Neural crest cell (in vitro differentiated cells): Measurements from ENCODE around the gene PITPNM1. TPM values are rescaled to one million over a fixed set of nuclear protein-coding genes. Genes with fewer than 3 reads are reported as not detected.
A peak's percentile ranks its signal among the peaks of the same experiment; 100 is the strongest.
"Not testable (repeated sequence)": the region's sequence is repeated elsewhere in the genome, so short reads cannot be mapped to it uniquely, and the experiment has no call there.

Experiments used
- DNase-seq: peaks from one replicate; pipeline ENCODE4 v3.0.0; 2021; ENCODE audit warnings: low read depth, mixed read lengths, low spot score
- H3K27ac Mint-ChIP-seq: one replicate; pipeline ENCODE4 v1.8.0; 2021; ENCODE audit warnings: mild to moderate bottlenecking, mixed read lengths; ENCODE audit not compliant: unreplicated experiment
- H3K27me3 Mint-ChIP-seq: 2 replicates; pipeline ENCODE4 v1.8.0; 2021; ENCODE audit warnings: low read depth, mild to moderate bottlenecking, mixed read lengths
- H3K36me3 Mint-ChIP-seq: 2 replicates; pipeline ENCODE4 v1.8.0; 2021; ENCODE audit warnings: low read depth, mild to moderate bottlenecking, mixed read lengths
- H3K4me1 Mint-ChIP-seq: 2 replicates; pipeline ENCODE4 v1.8.0; 2021; ENCODE audit warnings: mixed read lengths
- H3K4me3 Mint-ChIP-seq: one replicate; pipeline ENCODE4 v1.8.0; 2021; ENCODE audit warnings: mild to moderate bottlenecking, mixed read lengths
- H3K9me3 Mint-ChIP-seq: 2 replicates; pipeline ENCODE4 v1.8.0; 2021; ENCODE audit warnings: mixed read lengths
- CTCF ChIP-seq: fragments of 200-600 bp; sonication (generic); conservative IDR thresholded peaks from 2 replicates; pipeline ENCODE4 v1.5.0; 2021; ENCODE audit warnings: antibody characterized with exemption, mild to moderate bottlenecking
- total RNA-seq: library from RNA; stranded (reverse); gene quantifications from 2 replicates; pipeline ENCODE4 v1.2.1, GENCODE V29; 2021

PITPNM1 gene
- total RNA-seq, 1 donor from 2014 or later = 109 TPM

GRCh38 chr11:67482827-67483798 is 22.1 kb downstream of the PITPNM1 start, which contains the start of gene AIP:
AIP (plus strand) TSS chr11:67483026; CDS start chr11:67483159, 133 bp downstream.
- H3K4me3 Mint-ChIP-seq = peak within 1 kb of the TSS; percentile 91
- H3K4me1 Mint-ChIP-seq = peaks cover 37% of the 10 kb centered on the region
- TF ChIP-seq CTCF = peak; percentile 30
- peak; percentile 97 for DNase-seq
- peaks cover 6% of the 10 kb centered on the region for H3K9me3 Mint-ChIP-seq
- peaks cover 3% of the 10 kb centered on the region for H3K27me3 Mint-ChIP-seq
- peak within 1 kb of the TSS; percentile 98 for H3K27ac Mint-ChIP-seq
- H3K36me3 Mint-ChIP-seq = peaks cover 7% of the 10 kb centered on the region

- H3K36me3 Mint-ChIP-seq = peaks cover 7% of the 10 kb centered on the region
- H3K9me3 Mint-ChIP-seq = peaks cover 6% of the 10 kb centered on the region
- H3K4me3 Mint-ChIP-seq = peak overlapping the region; percentile 91
- no peak overlapping the region for H3K27ac Mint-ChIP-seq
- no peak for DNase-seq
- peaks cover 3% of the 10 kb centered on the region for H3K27me3 Mint-ChIP-seq
- H3K4me1 Mint-ChIP-seq = peaks cover 38% of the 10 kb centered on the region
- TF ChIP-seq CTCF = no peak
Measured at GRCh38 chr11:67482275-67482826, 22.8 kb downstream of the PITPNM1 start.

GRCh38 chr11:67477344-67478050 is 27.7 kb downstream of the PITPNM1 start:
- H3K4me1 Mint-ChIP-seq, H3K27ac Mint-ChIP-seq, H3K27me3 Mint-ChIP-seq, H3K36me3 Mint-ChIP-seq, H3K9me3 Mint-ChIP-seq, DNase-seq, H3K4me3 Mint-ChIP-seq: not testable (repeated sequence)

- H3K4me1 Mint-ChIP-seq, H3K4me3 Mint-ChIP-seq, H3K9me3 Mint-ChIP-seq, H3K27me3 Mint-ChIP-seq, H3K36me3 Mint-ChIP-seq, H3K27ac Mint-ChIP-seq, DNase-seq: not testable (repeated sequence)
Measured at GRCh38 chr11:67476692-67477091, 28.5 kb downstream of the PITPNM1 start.

- peaks cover 9% of the 10 kb centered on the region for H3K4me1 Mint-ChIP-seq
- no peak overlapping the region for H3K27ac Mint-ChIP-seq
- DNase-seq = no peak
- H3K9me3 Mint-ChIP-seq = peaks cover 3% of the 10 kb centered on the region
- H3K4me3 Mint-ChIP-seq = no peak overlapping the region
- H3K27me3 Mint-ChIP-seq = peaks cover 2% of the 10 kb centered on the region
- peaks cover 3% of the 10 kb centered on the region for H3K36me3 Mint-ChIP-seq
- no peak for TF ChIP-seq CTCF
Measured at GRCh38 chr11:67472882-67473281, 32.3 kb downstream of the PITPNM1 start.

- Mint-ChIP-seq H3K36me3 (no peaks in the 10 kb centered on the region), H3K27ac (no peak overlapping the region), H3K9me3 (no peaks in the 10 kb centered on the region), H3K4me3 (peak overlapping the region; percentile 77), H3K4me1 (peaks cover 10% of the 10 kb centered on the region), H3K27me3 (peaks cover 2% of the 10 kb centered on the region)
- no peak for DNase-seq
- TF ChIP-seq CTCF = no peak
Measured at GRCh38 chr11:67470337-67471002, 34.7 kb downstream of the PITPNM1 start.
